AG04450 (cell line): ENCODE measurements around the gene MGME1. TPM values are rescaled to one million over a fixed set of nuclear protein-coding genes. Genes with fewer than 3 reads are reported as not detected.

Experiments
- CTCF ChIA-PET: fragments of 300-600, 350-600 bp; formaldehyde crosslinking; extraction: SDS; loops from one replicate; lab custom pipeline; 2022; ENCODE audit warnings: antibody characterized with exemption, inconsistent platforms; lab: Charles Lee
- POLR2A ChIA-PET: fragments of 350-600 bp; formaldehyde crosslinking; extraction: SDS; loops from one replicate; lab custom pipeline; 2021; ENCODE audit warnings: antibody characterized with exemption, inconsistent platforms; lab: Yijun Ruan, JAX
- DNase-seq: peaks from one replicate; pipeline ENCODE4 v3.0.0-alpha.2; 2011; ENCODE audit warnings: low read depth, low spot score
- H3K27ac ChIP-seq: one replicate; pipeline ENCODE4 v1.5.1; 2012; ENCODE audit warnings: low read depth, low read length, control low read depth
- H3K27me3 ChIP-seq: one replicate; pipeline ENCODE4 v1.6.0; 2012; ENCODE audit warnings: low read length; ENCODE audit not compliant: control insufficient read depth, insufficient read depth
- H3K4me3 ChIP-seq: 2 replicates; pipeline ENCODE4 v1.5.1; 2011; ENCODE audit warnings: mild to moderate bottlenecking, low read depth, low read length, control low read depth
- H3K9me3 ChIP-seq: 2 replicates; pipeline ENCODE4 v1.5.1; 2012; ENCODE audit warnings: low read length; ENCODE audit not compliant: control insufficient read depth, insufficient read depth
- CTCF ChIP-seq: IDR thresholded peaks from 2 replicates; pipeline ENCODE4 v1.5.1; 2011; ENCODE audit warnings: low read depth, low read length, control low read depth, inconsistent platforms
- polyA plus RNA-seq: library from polyadenylated mRNA; depleted of rRNA; stranded (reverse); fragments of >200 nt; gene quantifications from 2 replicates; pipeline ENCODE4 v1.2.3, GENCODE V29; 2011

The MGME1 gene
- polyA plus RNA-seq, 1 experiment: 13.5 TPM

GRCh38 chr20:18006684-18007083 is 37.9 kb downstream of the MGME1 start:
- TF ChIP-seq CTCF: no peak
- ChIA-PET CTCF (no interaction called here), POLR2A (no interaction called here)
- no peak for DNase-seq
- no peaks in the 10 kb centered on the region for H3K9me3 ChIP-seq
- no peak overlapping the region for H3K4me3 ChIP-seq
- no peak overlapping the region for H3K27ac ChIP-seq
- peaks cover 3% of the 10 kb centered on the region for H3K27me3 ChIP-seq

- CTCF ChIA-PET: no interaction called here
- H3K9me3 ChIP-seq: no peaks in the 10 kb centered on the region
- H3K4me3 ChIP-seq: no peak overlapping the region
- POLR2A ChIA-PET: interaction anchor here (0.6 to 0.9 kb wide), 2 partner anchors 166 to 280 kb away, joined by 3 read pairs; partner anchors contain the start of gene ZNF133
- H3K27ac ChIP-seq: no peak overlapping the region
- no peak for DNase-seq
- no peak for TF ChIP-seq CTCF
- peaks cover 3% of the 10 kb centered on the region for H3K27me3 ChIP-seq
These were observed 38.9 kb downstream of the MGME1 start for GRCh38 chr20:18007534-18008292.

- no peak for TF ChIP-seq CTCF
- CTCF ChIA-PET: no interaction called here
- Histone ChIP-seq H3K27me3 (peaks cover 3% of the 10 kb centered on the region), H3K27ac (no peak overlapping the region), H3K9me3 (no peaks in the 10 kb centered on the region), H3K4me3 (no peak overlapping the region)
- DNase-seq: no peak
- POLR2A ChIA-PET: no interaction called here
These were observed 40.3 kb downstream of the MGME1 start for GRCh38 chr20:18009116-18009515.

DNA sequence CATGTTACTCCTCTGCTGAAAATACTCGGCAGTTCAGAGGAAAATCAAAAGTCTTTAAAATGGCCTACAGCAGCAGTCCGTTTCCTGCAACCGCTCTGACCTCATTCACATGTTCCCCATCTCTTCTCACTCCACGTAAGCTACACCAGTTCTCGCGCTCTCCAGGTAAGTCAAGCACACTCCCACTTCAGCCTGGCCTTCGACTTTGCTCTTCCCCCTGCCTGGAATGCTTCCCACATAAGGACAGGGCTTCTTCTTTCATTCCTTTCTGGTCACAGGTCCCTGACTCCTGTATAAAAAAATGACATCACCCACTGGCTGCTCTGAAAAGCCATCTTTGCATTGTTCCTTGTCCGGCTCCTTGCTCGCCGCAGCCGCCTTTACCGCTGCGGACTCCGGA is 42.7 kb downstream of the MGME1 start:
- Histone ChIP-seq H3K27me3 (no peaks in the 10 kb centered on the region), H3K4me3 (no peak overlapping the region), H3K27ac (no peak overlapping the region), H3K9me3 (no peaks in the 10 kb centered on the region)
- no peak for TF ChIP-seq CTCF
- POLR2A ChIA-PET: no interaction called here
- no peak for DNase-seq
- CTCF ChIA-PET: no interaction called here

- no peak overlapping the region for H3K27ac ChIP-seq
- DNase-seq: no peak
- CTCF ChIA-PET: no interaction called here
- no peaks in the 10 kb centered on the region for H3K9me3 ChIP-seq
- no peak for TF ChIP-seq CTCF
- H3K4me3 ChIP-seq: no peak overlapping the region
- POLR2A ChIA-PET: no interaction called here
- peaks cover 2% of the 10 kb centered on the region for H3K27me3 ChIP-seq
These were observed 43.3 kb downstream of the MGME1 start for GRCh38 chr20:18011951-18012645.
